Measurements from ENCODE around the gene WIPI1.

The WIPI1 gene

DNA sequence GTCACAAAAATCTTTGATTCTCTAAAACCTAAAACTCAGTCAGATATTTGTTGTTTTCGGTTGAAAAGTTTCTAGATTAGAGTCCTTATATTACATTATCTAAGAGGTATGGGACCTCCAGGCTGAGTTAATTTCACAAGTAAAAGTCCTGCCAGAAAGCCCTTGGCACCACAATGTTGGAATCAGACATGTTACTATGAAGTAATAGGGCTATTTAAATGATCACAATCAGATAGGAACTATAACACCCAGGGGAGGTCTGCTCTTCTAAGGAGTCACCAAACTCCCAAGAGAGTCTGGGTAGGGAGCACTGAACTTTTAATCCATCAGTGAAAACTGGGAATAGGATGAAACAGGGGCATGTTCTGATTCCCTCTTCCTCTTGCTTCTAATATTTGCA is 54.2 kb downstream of the WIPI1 start:
- Histone ChIP-seq H4K20me1 (ENCODE audit: insufficient read depth, low read length) (no peaks in the 10 kb centered on the region), H3K9me3 (ENCODE audit: low read length) (no peaks in the 10 kb centered on the region), H3K9ac (ENCODE audit: low read length) (no peak overlapping the region), H3K4me1 (ENCODE audit: insufficient read depth, low read length, severe bottlenecking) (peaks cover 34% of the 10 kb centered on the region), H2AFZ (ENCODE audit: low read length) (no peak overlapping the region), H3K79me2 (ENCODE audit: insufficient read depth, low read length) (no peaks in the 10 kb centered on the region), H3F3A (ENCODE audit: insufficient read depth, low read length) (no peaks in the 10 kb centered on the region), H3K27ac (ENCODE audit: low read depth, low read length, poor library complexity, severe bottlenecking) (no peak overlapping the region), H3K27me3 (ENCODE audit: insufficient read depth, low read length) (no peaks in the 10 kb centered on the region), H3K4me2 (ENCODE audit: low read length) (no peak overlapping the region), H3K4me3 (ENCODE audit: low read depth, low read length, poor library complexity, severe bottlenecking) (no peak overlapping the region), H3K36me3 (ENCODE audit: insufficient read depth, low read length) (no peaks in the 10 kb centered on the region), H3K9me2 (ENCODE audit: low read depth, low read length) (no peaks in the 10 kb centered on the region)
- TF ChIP-seq, protein P1, sequence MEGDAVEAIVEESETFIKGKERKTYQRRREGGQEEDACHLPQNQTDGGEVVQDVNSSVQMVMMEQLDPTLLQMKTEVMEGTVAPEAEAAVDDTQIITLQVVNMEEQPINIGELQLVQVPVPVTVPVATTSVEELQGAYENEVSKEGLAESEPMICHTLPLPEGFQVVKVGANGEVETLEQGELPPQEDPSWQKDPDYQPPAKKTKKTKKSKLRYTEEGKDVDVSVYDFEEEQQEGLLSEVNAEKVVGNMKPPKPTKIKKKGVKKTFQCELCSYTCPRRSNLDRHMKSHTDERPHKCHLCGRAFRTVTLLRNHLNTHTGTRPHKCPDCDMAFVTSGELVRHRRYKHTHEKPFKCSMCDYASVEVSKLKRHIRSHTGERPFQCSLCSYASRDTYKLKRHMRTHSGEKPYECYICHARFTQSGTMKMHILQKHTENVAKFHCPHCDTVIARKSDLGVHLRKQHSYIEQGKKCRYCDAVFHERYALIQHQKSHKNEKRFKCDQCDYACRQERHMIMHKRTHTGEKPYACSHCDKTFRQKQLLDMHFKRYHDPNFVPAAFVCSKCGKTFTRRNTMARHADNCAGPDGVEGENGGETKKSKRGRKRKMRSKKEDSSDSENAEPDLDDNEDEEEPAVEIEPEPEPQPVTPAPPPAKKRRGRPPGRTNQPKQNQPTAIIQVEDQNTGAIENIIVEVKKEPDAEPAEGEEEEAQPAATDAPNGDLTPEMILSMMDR (IDR thresholded peaks at IDR 0.05; ENCODE audit: low read length), result no peak
- no peak for TF ChIP-seq EZH2 (IDR thresholded peaks at IDR 0.05; ENCODE audit: borderline replicate concordance, low read length)

DNA sequence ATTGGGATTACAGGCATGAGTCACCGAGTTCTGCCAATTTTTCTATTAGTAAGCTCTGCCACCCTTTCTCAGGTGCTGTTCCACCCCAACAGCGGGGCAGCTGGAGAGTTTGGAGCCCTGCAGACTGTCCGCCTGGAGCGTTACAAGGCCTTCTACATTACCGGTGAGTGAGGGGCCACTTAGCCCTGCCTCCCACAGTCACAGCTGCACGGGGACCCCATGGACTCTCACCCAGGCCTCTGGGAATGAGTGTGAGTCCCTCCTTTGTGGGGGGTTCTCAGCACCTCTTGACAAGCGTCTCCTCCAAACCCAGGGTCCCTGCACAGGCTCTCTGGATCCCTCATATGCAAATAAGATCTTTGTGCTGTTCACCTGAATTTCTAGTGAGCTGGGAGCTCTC is 56.0 kb downstream of the WIPI1 start:
- Histone ChIP-seq H3F3A (ENCODE audit: insufficient read depth, low read length) (no peaks in the 10 kb centered on the region), H3K9me2 (ENCODE audit: low read depth, low read length) (no peaks in the 10 kb centered on the region), H4K20me1 (ENCODE audit: insufficient read depth, low read length) (no peaks in the 10 kb centered on the region), H3K27ac (ENCODE audit: low read depth, low read length, poor library complexity, severe bottlenecking) (no peak overlapping the region), H3K36me3 (ENCODE audit: insufficient read depth, low read length) (no peaks in the 10 kb centered on the region), H3K79me2 (ENCODE audit: insufficient read depth, low read length) (no peaks in the 10 kb centered on the region), H3K4me2 (ENCODE audit: low read length) (no peak overlapping the region), H3K9ac (ENCODE audit: low read length) (no peak overlapping the region), H3K27me3 (ENCODE audit: insufficient read depth, low read length) (no peaks in the 10 kb centered on the region), H2AFZ (ENCODE audit: low read length) (no peak overlapping the region), H3K4me3 (ENCODE audit: low read depth, low read length, poor library complexity, severe bottlenecking) (no peak overlapping the region), H3K4me1 (ENCODE audit: insufficient read depth, low read length, severe bottlenecking) (peaks cover 34% of the 10 kb centered on the region), H3K9me3 (ENCODE audit: low read length) (no peaks in the 10 kb centered on the region)
- TF ChIP-seq, protein P1 (IDR thresholded peaks at IDR 0.05; ENCODE audit: low read length), result no peak
- TF ChIP-seq EZH2 (IDR thresholded peaks at IDR 0.05; ENCODE audit: borderline replicate concordance, low read length), result no peak

DNA sequence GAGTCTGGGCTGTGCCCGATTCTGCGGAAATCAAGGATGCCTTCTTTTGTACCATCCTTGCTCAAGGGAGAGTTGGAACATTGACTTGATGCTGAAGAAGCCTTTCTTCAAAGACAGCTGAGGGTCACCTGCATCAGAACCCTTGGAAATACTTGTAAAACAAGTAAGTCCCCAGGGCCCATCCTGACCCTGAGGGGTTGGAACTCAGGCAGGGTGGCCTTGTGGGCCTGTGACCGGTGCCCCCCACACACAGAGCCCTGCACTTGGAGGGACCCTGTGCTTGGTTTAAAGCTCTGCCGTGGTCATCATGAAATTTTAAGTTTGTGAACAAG is 56.9 kb downstream of the WIPI1 start:
- Histone ChIP-seq H4K20me1 (ENCODE audit: insufficient read depth, low read length) (no peaks in the 10 kb centered on the region), H3K36me3 (ENCODE audit: insufficient read depth, low read length) (no peaks in the 10 kb centered on the region), H3K27ac (ENCODE audit: low read depth, low read length, poor library complexity, severe bottlenecking) (peak overlapping the region; percentile 79), H3K27me3 (ENCODE audit: insufficient read depth, low read length) (no peaks in the 10 kb centered on the region), H2AFZ (ENCODE audit: low read length) (no peak overlapping the region), H3K4me1 (ENCODE audit: insufficient read depth, low read length, severe bottlenecking) (peaks cover 34% of the 10 kb centered on the region), H3K4me3 (ENCODE audit: low read depth, low read length, poor library complexity, severe bottlenecking) (no peak overlapping the region), H3K4me2 (ENCODE audit: low read length) (peak overlapping the region; percentile 20; the same call in 1 of the 2 replicates), H3K79me2 (ENCODE audit: insufficient read depth, low read length) (no peaks in the 10 kb centered on the region), H3F3A (ENCODE audit: insufficient read depth, low read length) (no peaks in the 10 kb centered on the region), H3K9ac (ENCODE audit: low read length) (peak overlapping the region; percentile 8; the same call in 1 of the 2 replicates), H3K9me3 (ENCODE audit: low read length) (no peaks in the 10 kb centered on the region), H3K9me2 (ENCODE audit: low read depth, low read length) (no peaks in the 10 kb centered on the region)
- TF ChIP-seq EZH2 (IDR thresholded peaks at IDR 0.05; ENCODE audit: borderline replicate concordance, low read length), result no peak
- TF ChIP-seq, protein P1 (IDR thresholded peaks at IDR 0.05; ENCODE audit: low read length), result no peak
